GM23338 (cell line): ENCODE measurements around the gene HTR7. TPM values are rescaled to one million over a fixed set of nuclear protein-coding genes. Genes with fewer than 3 reads are reported as not detected.

Experiments
- ATAC-seq: fragments of 200-7000 bp; cut with Tn5 transposase; 3 replicates; pipeline ENCODE4 v1.9.1; 2020
- DNase-seq: peaks from one replicate; pipeline ENCODE4 v3.0.0-alpha.2; 2015; ENCODE audit warnings: low spot score
- H2AFZ ChIP-seq: fragments of 200-600 bp; sonication (generic); 2 replicates; pipeline ENCODE4 v1.8.0; 2016; ENCODE audit warnings: antibody characterized with exemption, mild to moderate bottlenecking, moderate library complexity
- H3F3A ChIP-seq: fragments of 200-600 bp; sonication (generic); replicated peaks from 2 replicates; pipeline ENCODE4 v1.8.0; 2017; ENCODE audit warnings: antibody characterized with exemption, mixed run types, low read depth
- H3K27ac ChIP-seq: fragments of 200-600 bp; sonication (generic); 2 replicates; pipeline ENCODE4 v1.6.1; 2016; ENCODE audit warnings: low read depth
- H3K27me3 ChIP-seq: fragments of 200-600 bp; sonication (generic); 2 replicates; pipeline ENCODE4 v1.8.0; 2016; ENCODE audit warnings: mild to moderate bottlenecking, mixed run types, moderate library complexity; ENCODE audit not compliant: insufficient read depth
- H3K36me3 ChIP-seq: fragments of 200-600 bp; sonication (generic); 2 replicates; pipeline ENCODE4 v1.8.0; 2016; ENCODE audit warnings: mild to moderate bottlenecking; ENCODE audit not compliant: insufficient read depth
- H3K4me1 ChIP-seq: fragments of 200-600 bp; sonication (generic); 2 replicates; pipeline ENCODE4 v1.8.0; 2016; ENCODE audit warnings: mild to moderate bottlenecking, moderate library complexity; ENCODE audit not compliant: insufficient read depth
- H3K4me2 ChIP-seq: fragments of 200-600 bp; sonication (generic); 2 replicates; pipeline ENCODE4 v1.7.1; 2017; ENCODE audit warnings: mixed run types
- H3K4me3 ChIP-seq: fragments of 200-600 bp; sonication (generic); 2 replicates; pipeline ENCODE4 v1.6.1; 2016; ENCODE audit warnings: mixed run types
- H3K79me2 ChIP-seq: fragments of 200-600 bp; sonication (generic); replicated peaks from 2 replicates; pipeline ENCODE4 v1.8.0; 2017; ENCODE audit warnings: mild to moderate bottlenecking; ENCODE audit not compliant: insufficient read depth
- H3K9me2 ChIP-seq: fragments of 200-600 bp; sonication (generic); 2 replicates; pipeline ENCODE4 v1.8.0; 2017; ENCODE audit not compliant: insufficient read depth
- H4K20me1 ChIP-seq: fragments of 200-600 bp; sonication (generic); replicated peaks from 2 replicates; pipeline ENCODE4 v1.8.0; 2017; ENCODE audit warnings: mild to moderate bottlenecking; ENCODE audit not compliant: insufficient read depth
- H3K27ac Mint-ChIP-seq: 2 replicates; pipeline ENCODE4 v1.8.0; 2020; ENCODE audit warnings: inconsistent platforms, mild to moderate bottlenecking, moderate library complexity, mixed read lengths
- H3K27me3 Mint-ChIP-seq: 3 replicates; pipeline ENCODE4 v1.8.0; 2022; ENCODE audit warnings: low read depth, mild to moderate bottlenecking, moderate library complexity, mixed read lengths, inconsistent platforms; ENCODE audit not compliant: insufficient read depth, poor library complexity
- H3K36me3 Mint-ChIP-seq: 3 replicates; pipeline ENCODE4 v1.8.0; 2021; ENCODE audit warnings: low read depth, mild to moderate bottlenecking, inconsistent platforms, moderate library complexity, mixed read lengths
- H3K4me1 Mint-ChIP-seq: 3 replicates; pipeline ENCODE4 v1.8.0; 2020; ENCODE audit warnings: mild to moderate bottlenecking, inconsistent platforms, mixed read lengths
- H3K4me3 Mint-ChIP-seq: 3 replicates; pipeline ENCODE4 v1.8.0; 2021; ENCODE audit warnings: moderate library complexity, mild to moderate bottlenecking, inconsistent platforms, mixed read lengths
- H3K9me3 Mint-ChIP-seq: 3 replicates; pipeline ENCODE4 v1.8.0; 2020; ENCODE audit warnings: moderate library complexity, mild to moderate bottlenecking, inconsistent platforms, mixed read lengths
- CREB1 ChIP-seq: fragments of 250-450 bp; sonication (Bioruptor Pico); IDR thresholded peaks from 2 replicates; pipeline ENCODE4 v1.5.0; 2020; ENCODE audit warnings: low read depth, mild to moderate bottlenecking, moderate library complexity
- CTCF ChIP-seq, 2 experiments: fragments of 200-600 bp in 1 of 2; sonication (generic) in 1 of 2; conservative IDR thresholded peaks; 2 replicates each; pipeline versions ENCODE4 v1.5.1 to v1.6.1; 2016 to 2017; ENCODE audit warnings: antibody characterized with exemption in 2 of 2, low read depth in 2 of 2, mild to moderate bottlenecking in 2 of 2, moderate library complexity in 1 of 2
- ETS1 ChIP-seq: IDR thresholded peaks from 2 replicates; pipeline ENCODE4 v1.6.1; 2016; ENCODE audit warnings: antibody characterized with exemption
- EZH2 ChIP-seq: fragments of 200-600 bp; sonication (generic); IDR thresholded peaks from one replicate; pipeline ENCODE4 v1.8.0; 2017; ENCODE audit warnings: antibody characterized with exemption, mild to moderate bottlenecking, low read depth; ENCODE audit not compliant: unreplicated experiment
- EZH2phosphoT487 ChIP-seq: fragments of 200-600 bp; sonication (generic); IDR thresholded peaks from one replicate; pipeline ENCODE4 v1.8.1; 2018; ENCODE audit warnings: antibody characterized with exemption; ENCODE audit not compliant: unreplicated experiment
- JUNB ChIP-seq: IDR thresholded peaks from one replicate; pipeline ENCODE4 v1.6.1; 2016; ENCODE audit warnings: antibody characterized with exemption; ENCODE audit not compliant: unreplicated experiment
- NANOG ChIP-seq: IDR thresholded peaks from 2 replicates; pipeline ENCODE4 v1.6.1; 2016; ENCODE audit warnings: antibody characterized with exemption, borderline replicate concordance
- POLR2AphosphoS5 ChIP-seq: IDR thresholded peaks from 2 replicates; pipeline ENCODE4 v1.6.1; 2016; ENCODE audit warnings: antibody characterized with exemption, low read depth
- REST ChIP-seq: IDR thresholded peaks from one replicate; pipeline ENCODE4 v1.6.1; 2018; ENCODE audit warnings: antibody characterized with exemption; ENCODE audit not compliant: unreplicated experiment
- STAT1 ChIP-seq: IDR thresholded peaks from one replicate; pipeline ENCODE4 v1.6.1; 2016; ENCODE audit warnings: antibody characterized with exemption; ENCODE audit not compliant: unreplicated experiment
- ZNF114 ChIP-seq: fragments of 250-450 bp; sonication (Bioruptor Pico); IDR thresholded peaks from 2 replicates; pipeline ENCODE4 v1.5.0; 2020; ENCODE audit warnings: mild to moderate bottlenecking, moderate library complexity
- ZNF331 ChIP-seq: fragments of 250-450 bp; sonication (Bioruptor Pico); IDR thresholded peaks from 2 replicates; pipeline ENCODE4 v1.5.0; 2020; ENCODE audit warnings: low read depth, mild to moderate bottlenecking, moderate library complexity
- ZNF462 ChIP-seq: fragments of 250-450 bp; sonication (Bioruptor Pico); IDR thresholded peaks from 2 replicates; pipeline ENCODE4 v1.5.0; 2020; ENCODE audit warnings: mild to moderate bottlenecking, moderate library complexity
- polyA plus RNA-seq: library from polyadenylated mRNA; unstranded; fragments of >200 nt; fragmentation: Nextera tagmentation; extraction: Ambion mirVana; gene quantifications from 2 replicates; pipeline ENCODE4 v1.2.1, GENCODE V29; 2016
- total RNA-seq: library from RNA; depleted of rRNA; stranded (reverse); fragments of >200 nt; shearing (Covaris generic); gene quantifications from 2 replicates; pipeline ENCODE4 v1.2.3, GENCODE V29; 2014

Gene HTR7
- total and polyA plus RNA-seq, 2 experiments from 2014 or later, result 7.0 to 42.2 TPM

- DNase-seq (no peak), ATAC-seq (no peak)
- no peaks in the 10 kb centered on the region for H3F3A ChIP-seq
- H3K27ac ChIP-seq, result no peak overlapping the region
- TF ChIP-seq NANOG, result no peak
- no peak for TF ChIP-seq POLR2AphosphoS5
- no peak for TF ChIP-seq EZH2phosphoT487
- TF ChIP-seq CTCF (conservative IDR thresholded peaks at IDR 0.05; ENCODE audit: low read depth in 2 of 2), result no peak
- no peak for TF ChIP-seq JUNB
- TF ChIP-seq REST, result no peak
- no peak for TF ChIP-seq ZNF114
- no peak for TF ChIP-seq EZH2
- TF ChIP-seq ZNF331 (CRISPR knock-in tag), result no peak
- TF ChIP-seq ETS1, result no peak
- no peak for TF ChIP-seq STAT1
- TF ChIP-seq CREB1 (CRISPR knock-in tag), result no peak
- TF ChIP-seq ZNF462 (CRISPR knock-in tag), result no peak
- H2AFZ ChIP-seq, result no peak overlapping the region
- H3K4me1 ChIP-seq, result no peaks in the 10 kb centered on the region
- peaks cover 7% of the 10 kb centered on the region; the same call in 2 of the 3 replicates for H3K36me3 Mint-ChIP-seq
- peaks cover 6% of the 10 kb centered on the region for H3K79me2 ChIP-seq
- H3K4me1 Mint-ChIP-seq, result peaks cover under 1% of the 10 kb centered on the region
- H3K4me3 ChIP-seq, result no peak overlapping the region
- H3K4me2 ChIP-seq, result no peak overlapping the region
- no peaks in the 10 kb centered on the region for H3K9me2 ChIP-seq
- H3K27me3 Mint-ChIP-seq, result no peaks in the 10 kb centered on the region
- no peaks in the 10 kb centered on the region for H3K36me3 ChIP-seq
- no peaks in the 10 kb centered on the region; the same call in 1 of the 2 replicates for H4K20me1 ChIP-seq
- no peaks in the 10 kb centered on the region for H3K9me3 Mint-ChIP-seq
- H3K27ac Mint-ChIP-seq, result no peak overlapping the region
- no peaks in the 10 kb centered on the region for H3K27me3 ChIP-seq
- H3K4me3 Mint-ChIP-seq, result no peak overlapping the region
Measured at GRCh38 chr10:90740265-90740664, 117.6 kb downstream of the HTR7 start.
